ENCODE data around the gene HGS.

DNA sequence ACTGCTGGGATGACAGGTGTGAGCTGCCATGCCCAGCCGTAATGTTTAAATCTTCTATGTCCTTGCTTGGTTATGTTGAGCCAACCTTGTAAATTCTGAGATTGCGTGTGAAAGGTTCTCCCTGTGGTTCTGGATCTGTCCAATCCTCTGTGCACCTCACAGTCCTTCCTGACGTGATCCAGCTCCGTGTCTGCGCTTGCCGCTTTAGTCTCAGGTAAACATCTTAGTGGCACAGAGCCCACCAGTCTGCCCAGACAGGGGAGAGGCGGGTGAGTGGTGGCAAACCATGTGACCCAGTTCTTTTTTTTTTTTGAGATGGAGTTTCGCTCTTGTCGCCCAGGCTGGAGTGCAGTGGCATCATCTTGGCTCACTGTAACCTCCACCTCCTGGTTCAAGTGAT, 42.2 kb downstream of the HGS start:
- TF ChIP-seq, protein P1, sequence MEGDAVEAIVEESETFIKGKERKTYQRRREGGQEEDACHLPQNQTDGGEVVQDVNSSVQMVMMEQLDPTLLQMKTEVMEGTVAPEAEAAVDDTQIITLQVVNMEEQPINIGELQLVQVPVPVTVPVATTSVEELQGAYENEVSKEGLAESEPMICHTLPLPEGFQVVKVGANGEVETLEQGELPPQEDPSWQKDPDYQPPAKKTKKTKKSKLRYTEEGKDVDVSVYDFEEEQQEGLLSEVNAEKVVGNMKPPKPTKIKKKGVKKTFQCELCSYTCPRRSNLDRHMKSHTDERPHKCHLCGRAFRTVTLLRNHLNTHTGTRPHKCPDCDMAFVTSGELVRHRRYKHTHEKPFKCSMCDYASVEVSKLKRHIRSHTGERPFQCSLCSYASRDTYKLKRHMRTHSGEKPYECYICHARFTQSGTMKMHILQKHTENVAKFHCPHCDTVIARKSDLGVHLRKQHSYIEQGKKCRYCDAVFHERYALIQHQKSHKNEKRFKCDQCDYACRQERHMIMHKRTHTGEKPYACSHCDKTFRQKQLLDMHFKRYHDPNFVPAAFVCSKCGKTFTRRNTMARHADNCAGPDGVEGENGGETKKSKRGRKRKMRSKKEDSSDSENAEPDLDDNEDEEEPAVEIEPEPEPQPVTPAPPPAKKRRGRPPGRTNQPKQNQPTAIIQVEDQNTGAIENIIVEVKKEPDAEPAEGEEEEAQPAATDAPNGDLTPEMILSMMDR (IDR thresholded peaks at IDR 0.05) = no peak
- TF ChIP-seq POLR2AphosphoS5 (IDR thresholded peaks at IDR 0.05) = no peak
- no peak for TF ChIP-seq POLR2A (IDR thresholded peaks at IDR 0.05)
- no peak for TF ChIP-seq EP300 (IDR thresholded peaks at IDR 0.05; ENCODE audit: low read depth)

All from transverse colon (tissue), 4 donors.